Panc1 (cell line): ENCODE measurements around the gene SLC35E3. TPM values are rescaled to one million over a fixed set of nuclear protein-coding genes. Genes with fewer than 3 reads are reported as not detected.

Source experiments
- ATAC-seq: fragments of 200-7000 bp; cut with Tn5 transposase; 2 replicates; pipeline ENCODE4 v1.9.1; 2020; ENCODE audit warnings: mild to moderate bottlenecking, moderate library complexity
- BruUV-seq: library from RNA; stranded (reverse); fragments of 400-500 nt; replicated peaks from 2 replicates; lab custom pipeline; 2021; lab: Mats Ljungman, UMichigan
- CTCF ChIA-PET: fragments of 300-600 bp; sonication (Branson Sonifier 250); formaldehyde crosslinking; loops from one replicate; lab custom pipeline; 2022; ENCODE audit warnings: antibody characterized with exemption; lab: Charles Lee
- POLR2A ChIA-PET: fragments of 300-600 bp; sonication (Branson Sonifier 250); formaldehyde crosslinking; loops from one replicate; lab custom pipeline; 2022; ENCODE audit warnings: antibody characterized with exemption; lab: Charles Lee
- DNase-seq: peaks from one replicate; pipeline ENCODE4 v3.0.0-alpha.2; 2010; ENCODE audit warnings: low read depth, low spot score
- H3K27ac ChIP-seq: 2 replicates; pipeline ENCODE4 v1.5.1; 2011; ENCODE audit warnings: mild to moderate bottlenecking, low read length, inconsistent platforms
- H3K27me3 ChIP-seq: fragments of 200-500 bp; sonication (Bioruptor generic); 2 replicates; pipeline ENCODE4 v1.6.0; 2014; ENCODE audit warnings: low read length, inconsistent platforms; ENCODE audit not compliant: control insufficient read depth, insufficient read depth
- H3K36me3 ChIP-seq: fragments of 200-500 bp; sonication (Bioruptor generic); 2 replicates; pipeline ENCODE4 v1.5.1; 2014; ENCODE audit warnings: inconsistent platforms, mild to moderate bottlenecking, low read length, moderate library complexity; ENCODE audit not compliant: control insufficient read depth, insufficient read depth
- H3K4me1 ChIP-seq: 2 replicates; pipeline ENCODE4 v1.5.1; 2011; ENCODE audit warnings: inconsistent platforms, mild to moderate bottlenecking, low read length, moderate library complexity; ENCODE audit not compliant: control insufficient read depth, insufficient read depth
- H3K4me3 ChIP-seq, 2 experiments: 2 replicates each; pipeline ENCODE4 v1.5.1; 2011 to 2012; ENCODE audit warnings: low read depth in 2 of 2, low read length in 2 of 2, mild to moderate bottlenecking in 2 of 2, inconsistent platforms in 1 of 2, moderate library complexity in 1 of 2
- H3K9me3 ChIP-seq: fragments of 200-500 bp; sonication (Bioruptor generic); 2 replicates; pipeline ENCODE4 v1.5.1; 2014; ENCODE audit warnings: low read depth, mild to moderate bottlenecking, inconsistent platforms, low read length, moderate library complexity; ENCODE audit not compliant: control insufficient read depth, insufficient read depth
- POLR2AphosphoS5 ChIP-seq: IDR thresholded peaks from 2 replicates; pipeline ENCODE4 v1.6.1; 2012; ENCODE audit warnings: mild to moderate bottlenecking, low read depth, low read length, moderate library complexity
- SIN3A ChIP-seq: IDR thresholded peaks from 2 replicates; pipeline ENCODE4 v1.6.1; 2012; ENCODE audit warnings: low read depth, mild to moderate bottlenecking, low read length, moderate library complexity, borderline replicate concordance; ENCODE audit not compliant: insufficient read depth
- TCF7L2 ChIP-seq: IDR thresholded peaks from 2 replicates; pipeline ENCODE4 v1.6.1; 2011; ENCODE audit warnings: mild to moderate bottlenecking, low read depth, low read length, inconsistent platforms
- in situ Hi-C: cut with HindIII; loops from 2 replicates; pipeline ENCODE4 v1.10.0; 2016; ENCODE audit warnings: low sequenced_read_pairs, low pct_unique_long_range_greater_than_20kb
- intact Hi-C: fragments of 100-400 bp; cut with micrococcal nuclease; formaldehyde crosslinking; loops from one replicate; pipeline ENCODE4 v1.10.0; 2022; ENCODE audit not compliant: unreplicated experiment
- total RNA-seq: library from RNA; stranded (reverse); gene quantifications from one replicate; pipeline ENCODE4 v1.2.1, GENCODE V29; 2021; ENCODE audit not compliant: unreplicated experiment
- TF ChIP-seq, protein P1 (sequence below): fragments of 450-650 bp; IDR thresholded peaks from 2 replicates; pipeline ENCODE4 v1.5.1; 2017; ENCODE audit warnings: mild to moderate bottlenecking
- TF ChIP-seq, protein P2 (sequence below), 2 experiments: IDR thresholded peaks; 2 replicates each; pipeline ENCODE4 v1.6.1; 2011 to 2012; ENCODE audit warnings: low read depth in 2 of 2, control low read depth in 1 of 2, low read length in 1 of 2, mild to moderate bottlenecking in 1 of 2, moderate library complexity in 1 of 2; ENCODE audit not compliant: insufficient read depth in 1 of 2

Gene SLC35E3
- total RNA-seq, 1 experiment from 2014 or later: 15.9 TPM

DNA sequence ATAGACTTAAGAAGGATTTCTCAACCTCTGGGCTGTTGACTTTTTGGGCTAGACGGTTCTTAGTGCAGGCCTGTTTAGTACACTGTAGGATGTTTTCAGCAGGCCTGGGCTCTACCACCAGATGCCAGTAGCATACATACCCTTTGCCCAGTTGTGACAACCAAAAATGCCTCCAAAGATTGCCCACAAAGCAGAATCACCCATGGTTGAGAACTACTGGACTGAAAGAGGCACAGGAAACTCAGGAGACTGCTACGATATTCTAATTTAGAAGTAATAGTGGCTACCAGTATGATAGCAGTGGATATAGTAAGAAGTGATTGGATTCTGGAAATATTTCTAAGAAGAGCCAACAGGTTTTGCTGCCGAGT lies 15.5 kb downstream of the SLC35E3 start:
- ChIA-PET CTCF (no interaction called here), POLR2A (no interaction called here)
- no TSS peak for BruUV-seq
- no peak for TF ChIP-seq POLR2AphosphoS5
- TF ChIP-seq, protein P1, sequence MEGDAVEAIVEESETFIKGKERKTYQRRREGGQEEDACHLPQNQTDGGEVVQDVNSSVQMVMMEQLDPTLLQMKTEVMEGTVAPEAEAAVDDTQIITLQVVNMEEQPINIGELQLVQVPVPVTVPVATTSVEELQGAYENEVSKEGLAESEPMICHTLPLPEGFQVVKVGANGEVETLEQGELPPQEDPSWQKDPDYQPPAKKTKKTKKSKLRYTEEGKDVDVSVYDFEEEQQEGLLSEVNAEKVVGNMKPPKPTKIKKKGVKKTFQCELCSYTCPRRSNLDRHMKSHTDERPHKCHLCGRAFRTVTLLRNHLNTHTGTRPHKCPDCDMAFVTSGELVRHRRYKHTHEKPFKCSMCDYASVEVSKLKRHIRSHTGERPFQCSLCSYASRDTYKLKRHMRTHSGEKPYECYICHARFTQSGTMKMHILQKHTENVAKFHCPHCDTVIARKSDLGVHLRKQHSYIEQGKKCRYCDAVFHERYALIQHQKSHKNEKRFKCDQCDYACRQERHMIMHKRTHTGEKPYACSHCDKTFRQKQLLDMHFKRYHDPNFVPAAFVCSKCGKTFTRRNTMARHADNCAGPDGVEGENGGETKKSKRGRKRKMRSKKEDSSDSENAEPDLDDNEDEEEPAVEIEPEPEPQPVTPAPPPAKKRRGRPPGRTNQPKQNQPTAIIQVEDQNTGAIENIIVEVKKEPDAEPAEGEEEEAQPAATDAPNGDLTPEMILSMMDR: no peak
- TF ChIP-seq, protein P2, sequence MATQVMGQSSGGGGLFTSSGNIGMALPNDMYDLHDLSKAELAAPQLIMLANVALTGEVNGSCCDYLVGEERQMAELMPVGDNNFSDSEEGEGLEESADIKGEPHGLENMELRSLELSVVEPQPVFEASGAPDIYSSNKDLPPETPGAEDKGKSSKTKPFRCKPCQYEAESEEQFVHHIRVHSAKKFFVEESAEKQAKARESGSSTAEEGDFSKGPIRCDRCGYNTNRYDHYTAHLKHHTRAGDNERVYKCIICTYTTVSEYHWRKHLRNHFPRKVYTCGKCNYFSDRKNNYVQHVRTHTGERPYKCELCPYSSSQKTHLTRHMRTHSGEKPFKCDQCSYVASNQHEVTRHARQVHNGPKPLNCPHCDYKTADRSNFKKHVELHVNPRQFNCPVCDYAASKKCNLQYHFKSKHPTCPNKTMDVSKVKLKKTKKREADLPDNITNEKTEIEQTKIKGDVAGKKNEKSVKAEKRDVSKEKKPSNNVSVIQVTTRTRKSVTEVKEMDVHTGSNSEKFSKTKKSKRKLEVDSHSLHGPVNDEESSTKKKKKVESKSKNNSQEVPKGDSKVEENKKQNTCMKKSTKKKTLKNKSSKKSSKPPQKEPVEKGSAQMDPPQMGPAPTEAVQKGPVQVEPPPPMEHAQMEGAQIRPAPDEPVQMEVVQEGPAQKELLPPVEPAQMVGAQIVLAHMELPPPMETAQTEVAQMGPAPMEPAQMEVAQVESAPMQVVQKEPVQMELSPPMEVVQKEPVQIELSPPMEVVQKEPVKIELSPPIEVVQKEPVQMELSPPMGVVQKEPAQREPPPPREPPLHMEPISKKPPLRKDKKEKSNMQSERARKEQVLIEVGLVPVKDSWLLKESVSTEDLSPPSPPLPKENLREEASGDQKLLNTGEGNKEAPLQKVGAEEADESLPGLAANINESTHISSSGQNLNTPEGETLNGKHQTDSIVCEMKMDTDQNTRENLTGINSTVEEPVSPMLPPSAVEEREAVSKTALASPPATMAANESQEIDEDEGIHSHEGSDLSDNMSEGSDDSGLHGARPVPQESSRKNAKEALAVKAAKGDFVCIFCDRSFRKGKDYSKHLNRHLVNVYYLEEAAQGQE (IDR thresholded peaks at IDR 0.05; ENCODE audit: insufficient read depth in 1 of 2, low read depth in 2 of 2, low read length in 1 of 2): no peak
- TF ChIP-seq TCF7L2: no peak
- TF ChIP-seq SIN3A: no peak
- no peaks in the 10 kb centered on the region for H3K9me3 ChIP-seq
- no peak overlapping the region for H3K4me3 ChIP-seq
- intact Hi-C loops: no loop called here
- ATAC-seq: no peak
- no peak overlapping the region for H3K27ac ChIP-seq
- no peaks in the 10 kb centered on the region for H3K4me1 ChIP-seq
- H3K27me3 ChIP-seq: no peaks in the 10 kb centered on the region
- in situ Hi-C loops: no loop called here
- 0 out of 2 replicates have a peak, but pooled peaks cover 2% of the 10 kb centered on the region for H3K36me3 ChIP-seq
- no peak for DNase-seq

DNA sequence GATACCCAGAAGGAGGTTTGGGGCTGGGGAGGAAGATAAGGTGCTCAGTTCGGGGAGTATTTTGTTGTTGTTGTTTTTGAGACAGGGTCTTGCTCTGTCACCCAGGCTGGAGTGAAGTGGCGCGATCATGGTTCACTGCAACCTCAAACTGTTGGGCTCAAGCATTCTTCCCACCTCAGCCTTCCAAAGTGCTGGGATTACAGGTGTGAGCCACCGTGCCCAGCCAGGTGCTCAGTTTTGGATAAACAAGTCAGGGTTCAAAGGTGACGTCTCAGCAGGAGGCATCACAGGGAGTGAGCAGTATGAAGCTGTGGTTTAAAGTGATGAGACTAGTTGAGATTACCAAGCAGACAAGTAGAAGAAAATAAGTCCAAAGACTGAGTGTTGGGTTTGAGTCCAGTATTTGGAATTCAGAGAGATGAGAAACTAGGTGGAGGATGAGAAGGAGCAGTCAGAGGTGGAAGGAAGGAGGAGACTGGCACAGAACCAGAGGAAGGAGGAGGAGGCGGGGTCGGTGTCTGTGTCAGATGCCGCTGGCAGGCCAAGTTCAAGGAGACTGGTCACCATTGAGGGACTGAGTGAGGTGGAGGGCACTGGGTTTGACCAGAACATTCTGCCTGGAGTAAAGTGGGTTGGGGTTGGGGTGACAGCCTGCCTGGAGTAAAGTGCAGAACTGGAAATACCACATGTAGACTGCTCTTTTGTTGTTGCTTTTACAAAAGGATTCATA lies 16.1 kb downstream of the SLC35E3 start:
- H3K27ac ChIP-seq: no peak overlapping the region
- TF ChIP-seq SIN3A (no peak), TCF7L2 (no peak), POLR2AphosphoS5 (no peak)
- TF ChIP-seq, protein P1: no peak
- TF ChIP-seq, protein P2 (IDR thresholded peaks at IDR 0.05; ENCODE audit: insufficient read depth in 1 of 2, low read depth in 2 of 2, low read length in 1 of 2): no peak
- in situ Hi-C loops: no loop called here
- intact Hi-C loops: no loop called here
- H3K4me3 ChIP-seq: no peak overlapping the region
- H3K36me3 ChIP-seq: 0 out of 2 replicates have a peak, but pooled peaks cover 2% of the 10 kb centered on the region
- ChIA-PET POLR2A (no interaction called here), CTCF (no interaction called here)
- H3K27me3 ChIP-seq: no peaks in the 10 kb centered on the region
- ATAC-seq (no peak), DNase-seq (no peak)
- H3K9me3 ChIP-seq: no peaks in the 10 kb centered on the region
- BruUV-seq: no TSS peak
- no peaks in the 10 kb centered on the region for H3K4me1 ChIP-seq
